Fibroblast of villous mesenchyme (primary cell): Measurements from ENCODE around the gene KNOP1. TPM values are rescaled to one million over a fixed set of nuclear protein-coding genes. Genes with fewer than 3 reads are reported as not detected.
A peak's percentile ranks its signal among the peaks of the same experiment; 100 is the strongest.

Experiments used
- DNase-seq: peaks from one replicate; pipeline ENCODE4 v3.0.0-alpha.2; 2010; ENCODE audit warnings: low read depth
- H3K4me3 ChIP-seq: 2 replicates; pipeline ENCODE4 v1.5.1; 2011; ENCODE audit warnings: low read depth, mild to moderate bottlenecking, low read length
- CTCF ChIP-seq: IDR thresholded peaks from 2 replicates; pipeline ENCODE4 v1.5.1; 2012; ENCODE audit warnings: low read depth, mild to moderate bottlenecking, low read length; ENCODE audit not compliant: insufficient read depth
- total RNA-seq: library from RNA; depleted of rRNA; stranded (reverse); fragments of >200 nt; gene quantifications from 2 replicates; pipeline ENCODE4 v1.2.3, GENCODE V29; 2012

The KNOP1 gene
- total RNA-seq, 1 donor, result 17.3 TPM

GRCh38 chr16:19757762-19758595 lies 40.0 kb upstream of the KNOP1 start:
- no peak for TF ChIP-seq CTCF
- DNase-seq, result peak; percentile 23
- H3K4me3 ChIP-seq, result no peak overlapping the region

- TF ChIP-seq CTCF, result no peak
- no peak for DNase-seq
- H3K4me3 ChIP-seq, result no peak overlapping the region
These were observed 39.0 kb upstream of the KNOP1 start for GRCh38 chr16:19757026-19757425.

- no peak for DNase-seq
- no peak for TF ChIP-seq CTCF
- no peak overlapping the region for H3K4me3 ChIP-seq
These were observed 37.2 kb upstream of the KNOP1 start for GRCh38 chr16:19755268-19755667.

- TF ChIP-seq CTCF, result no peak
- no peak overlapping the region for H3K4me3 ChIP-seq
- DNase-seq, result no peak
These were observed 36.6 kb upstream of the KNOP1 start for GRCh38 chr16:19754644-19755036.

- DNase-seq, result peak; percentile 46
- no peak for TF ChIP-seq CTCF
- H3K4me3 ChIP-seq, result no peak overlapping the region
These were observed 36.0 kb upstream of the KNOP1 start for GRCh38 chr16:19753815-19754643.

- TF ChIP-seq CTCF, result no peak
- no peak overlapping the region for H3K4me3 ChIP-seq
- DNase-seq, result no peak
These were observed 33.7 kb upstream of the KNOP1 start for GRCh38 chr16:19751478-19752385.
